HG02852 (cell line): ENCODE results near the gene OR1L4.

Experiments used
- ATAC-seq: cut with Tn5 transposase; IDR thresholded peaks from one replicate; pipeline ENCODE4 v1.9.1; 2021; ENCODE audit warnings: mild to moderate bottlenecking, moderate library complexity; ENCODE audit not compliant: unreplicated experiment

OR1L4 gene, protein sequence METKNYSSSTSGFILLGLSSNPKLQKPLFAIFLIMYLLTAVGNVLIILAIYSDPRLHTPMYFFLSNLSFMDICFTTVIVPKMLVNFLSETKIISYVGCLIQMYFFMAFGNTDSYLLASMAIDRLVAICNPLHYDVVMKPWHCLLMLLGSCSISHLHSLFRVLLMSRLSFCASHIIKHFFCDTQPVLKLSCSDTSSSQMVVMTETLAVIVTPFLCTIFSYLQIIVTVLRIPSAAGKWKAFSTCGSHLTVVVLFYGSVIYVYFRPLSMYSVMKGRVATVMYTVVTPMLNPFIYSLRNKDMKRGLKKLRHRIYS

GRCh38 chr9:122723690-122724089 lies at the start of gene OR1L4:
OR1L4 (plus strand) TSS chr9:122723990; CDS start chr9:122723990, 0 bp downstream.
- ATAC-seq = no peak

GRCh38 chr9:122684851-122685250 lies 38.9 kb upstream of the OR1L4 start:
- no peak for ATAC-seq

GRCh38 chr9:122695696-122696095 lies 28.1 kb upstream of the OR1L4 start:
- no peak for ATAC-seq

GRCh38 chr9:122718038-122718437 lies 5.8 kb upstream of the OR1L4 start:
- ATAC-seq = no peak

GRCh38 chr9:122719218-122719617 lies 4.6 kb upstream of the OR1L4 start:
- no peak for ATAC-seq

DNA sequence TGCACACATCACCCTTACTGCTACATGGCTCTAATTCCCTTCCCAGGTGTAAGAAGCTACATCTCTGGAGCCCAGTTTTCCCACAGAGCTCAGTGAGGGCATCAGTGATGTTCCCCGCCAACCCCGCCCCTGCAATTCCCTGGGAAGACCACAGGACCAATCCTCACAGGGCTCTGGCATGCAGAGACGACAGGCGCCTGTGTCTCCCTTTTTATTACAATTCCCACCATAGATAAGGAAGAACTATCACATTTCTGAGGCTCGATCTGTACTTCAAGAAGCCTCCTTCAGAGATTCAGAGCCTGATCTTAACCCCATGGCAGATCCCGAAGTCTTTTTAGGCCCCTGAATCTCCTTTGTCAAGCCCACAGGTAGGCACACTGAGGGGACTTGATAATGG lies 18.2 kb downstream of the OR1L4 start, which contains the start of gene OR1L6:
Gene OR1L6 (plus strand): TSS at position 301 of the 400 bp plus-strand sequence. CDS start 7,545 bp downstream, outside the sequence.
- no peak for ATAC-seq

DNA sequence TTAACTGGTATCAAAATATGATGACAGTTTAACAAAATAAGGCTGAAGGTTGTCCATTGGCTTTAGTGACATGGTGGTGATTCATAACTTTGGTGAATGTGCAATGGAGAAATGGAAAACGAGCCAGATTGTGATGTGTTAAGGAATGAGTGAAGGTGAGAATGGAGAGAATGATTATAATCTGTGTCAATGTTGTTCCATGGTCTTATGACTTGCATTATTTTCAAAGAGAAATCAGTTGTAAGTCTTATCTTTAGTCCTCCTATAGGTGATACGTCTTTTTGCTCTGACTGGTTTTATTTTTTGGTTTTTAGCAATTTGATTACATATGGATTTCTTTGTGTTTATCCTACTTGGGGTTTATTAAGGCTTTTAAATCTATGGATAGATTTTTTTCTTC lies 31.0 kb downstream of the OR1L4 start:
- ATAC-seq = no peak

- no peak for ATAC-seq
These were observed 44.0 kb downstream of the OR1L4 start for GRCh38 chr9:122767817-122768216.
